Measurements from ENCODE around the gene LPP. TPM values are rescaled to one million over a fixed set of nuclear protein-coding genes. Genes with fewer than 3 reads are reported as not detected.

LPP gene
- total RNA-seq, 2 experiments from 2014 or later: 13.4 to 16.5 TPM

GRCh38 chr3:188817103-188817934 lies 663.4 kb downstream of the LPP start:
- CTCF ChIA-PET: no interaction called here

GRCh38 chr3:188817935-188818269 lies 663.9 kb downstream of the LPP start:
- ChIA-PET CTCF (no interaction called here), POLR2A (no interaction called here)

More at GRCh38 chr3:188817103-188817934, 663.4 kb downstream of the LPP start:
- POLR2A ChIA-PET: no interaction called here

- ChIA-PET POLR2A (no interaction called here), CTCF (no interaction called here)
Observed at GRCh38 chr3:188818282-188818681, 664.3 kb downstream of the LPP start.

GRCh38 chr3:188819939-188820338 lies 666.0 kb downstream of the LPP start:
- ChIA-PET CTCF (no interaction called here), POLR2A (no interaction called here)

GRCh38 chr3:188822004-188822403 lies 668.0 kb downstream of the LPP start:
- CTCF ChIA-PET: no interaction called here
- POLR2A ChIA-PET: no interaction called here

GRCh38 chr3:188822411-188822810 lies 668.5 kb downstream of the LPP start:
- CTCF ChIA-PET: no interaction called here
- POLR2A ChIA-PET: no interaction called here

GRCh38 chr3:188824566-188824965 lies 670.6 kb downstream of the LPP start:
- ChIA-PET POLR2A (no interaction called here), CTCF (no interaction called here)

- ChIA-PET CTCF (no interaction called here), POLR2A (interaction anchor here (0.6 kb wide), 1 partner anchor 103 kb away, joined by 5 read pairs; no protein-coding TSS in a partner anchor)
Observed at GRCh38 chr3:188825901-188826300, 671.9 kb downstream of the LPP start.

- ChIA-PET POLR2A (interaction anchor here (0.6 kb wide), 1 partner anchor 104 kb away, joined by 5 read pairs; no protein-coding TSS in a partner anchor), CTCF (no interaction called here)
Observed at GRCh38 chr3:188826574-188826973, 672.6 kb downstream of the LPP start.

GRCh38 chr3:188827103-188827502 lies 673.1 kb downstream of the LPP start:
- ChIA-PET POLR2A (no interaction called here), CTCF (no interaction called here)

- ChIA-PET POLR2A (interaction anchor here (0.9 kb wide), 1 partner anchor 13 kb away, joined by 5 read pairs; no protein-coding TSS in a partner anchor), CTCF (no interaction called here)
Observed at GRCh38 chr3:188827576-188827975, 673.6 kb downstream of the LPP start.

- ChIA-PET POLR2A (no interaction called here), CTCF (no interaction called here)
Observed at GRCh38 chr3:188829130-188829529, 675.2 kb downstream of the LPP start.

GRCh38 chr3:188829576-188829975 lies 675.6 kb downstream of the LPP start:
- CTCF ChIA-PET: no interaction called here
- POLR2A ChIA-PET: no interaction called here

GRCh38 chr3:188830893-188831292 lies 676.9 kb downstream of the LPP start:
- CTCF ChIA-PET: interaction anchor here (1.0 kb wide), 1 partner anchor 124 kb away, joined by 5 read pairs; no protein-coding TSS in a partner anchor
- POLR2A ChIA-PET: no interaction called here

GRCh38 chr3:188832146-188832545 lies 678.2 kb downstream of the LPP start:
- ChIA-PET POLR2A (no interaction called here), CTCF (no interaction called here)

- CTCF ChIA-PET: no interaction called here
- POLR2A ChIA-PET: no interaction called here
Observed at GRCh38 chr3:188832961-188833721, 679.2 kb downstream of the LPP start.

GRCh38 chr3:188834349-188834748 lies 680.4 kb downstream of the LPP start:
- ChIA-PET CTCF (no interaction called here), POLR2A (no interaction called here)

- ChIA-PET CTCF (no interaction called here), POLR2A (no interaction called here)
Observed at GRCh38 chr3:188839187-188839695, 685.3 kb downstream of the LPP start.

GRCh38 chr3:188840290-188840689 lies 686.3 kb downstream of the LPP start:
- CTCF ChIA-PET: no interaction called here
- POLR2A ChIA-PET: no interaction called here

- CTCF ChIA-PET: interaction anchor here (0.6 kb wide), 1 partner anchor 1110 kb away, joined by 3 read pairs; no protein-coding TSS in a partner anchor
- POLR2A ChIA-PET: no interaction called here
Observed at GRCh38 chr3:188841906-188842305, 687.9 kb downstream of the LPP start.

- CTCF ChIA-PET: no interaction called here
- POLR2A ChIA-PET: no interaction called here
Observed at GRCh38 chr3:188842639-188843038, 688.7 kb downstream of the LPP start.
